ENCODE measurements around the gene PIK3C2G. TPM values are rescaled to one million over a fixed set of nuclear protein-coding genes. Genes with fewer than 3 reads are reported as not detected.

Gene PIK3C2G
- total RNA-seq, 2 experiments from 2014 or later: not detected

DNA sequence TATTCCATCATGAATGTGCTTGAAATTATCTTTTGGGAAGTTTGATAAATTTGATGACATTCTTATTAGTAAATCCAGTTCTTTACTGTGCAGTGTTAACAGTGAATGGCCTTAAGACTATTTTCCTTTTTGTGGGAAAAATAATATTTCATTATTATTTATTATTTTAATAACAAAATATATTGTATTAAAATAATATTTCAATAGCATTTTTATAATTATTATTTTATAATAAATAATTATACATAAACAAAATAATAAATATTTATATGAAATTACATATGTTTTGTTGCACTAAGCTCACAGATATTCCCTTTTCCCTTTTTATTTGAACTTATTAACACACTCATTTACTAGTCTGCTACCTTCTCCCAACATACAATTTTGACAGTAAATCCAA is 33.6 kb downstream of the PIK3C2G start:
- Mint-ChIP-seq H3K27ac (no peak overlapping the region), H3K27me3 (no peaks in the 10 kb centered on the region), H3K4me1 (no peaks in the 10 kb centered on the region), H3K4me3 (no peak overlapping the region), H3K9me3 (peaks cover 2% of the 10 kb centered on the region), H3K36me3 (no peaks in the 10 kb centered on the region)
- ATAC-seq (ENCODE audit: low read depth): no peak
- POLR2A ChIA-PET: no interaction called here
- no peak for DNase-seq

DNA sequence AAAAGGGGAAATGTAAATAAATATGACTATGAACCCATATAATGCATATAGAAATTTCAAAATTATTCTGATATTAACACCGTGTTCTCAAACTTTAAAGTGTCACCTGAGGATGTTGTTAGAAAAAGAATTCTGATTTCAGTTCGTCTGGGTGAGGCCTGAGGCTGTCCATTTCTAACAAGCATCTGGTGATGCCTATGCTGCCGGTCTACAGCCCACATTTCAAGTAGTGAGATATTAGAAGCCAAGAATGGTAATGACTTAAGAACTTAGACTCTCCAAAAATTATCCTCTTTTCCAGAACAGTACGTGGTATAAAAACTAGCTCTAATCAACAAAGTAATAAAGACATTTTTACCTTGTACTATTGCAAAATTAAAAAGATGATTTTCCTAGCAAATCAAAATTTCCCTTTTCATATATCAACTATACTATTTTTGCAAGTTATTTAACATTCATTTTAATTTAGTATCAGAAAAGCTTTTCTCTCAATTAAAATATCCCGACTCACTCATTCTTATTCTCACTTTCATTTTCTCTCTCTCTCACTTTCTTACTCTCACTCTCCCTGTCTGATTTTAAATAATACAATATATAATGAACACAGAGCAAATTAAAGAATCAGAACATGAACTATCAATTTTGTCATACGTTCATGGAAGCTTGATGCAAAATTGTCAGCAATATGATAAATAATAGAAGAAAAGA is 35.0 kb downstream of the PIK3C2G start:
- no peak for DNase-seq
- POLR2A ChIA-PET: no interaction called here
- peaks cover 4% of the 10 kb centered on the region for H3K9me3 Mint-ChIP-seq
- no peaks in the 10 kb centered on the region for H3K36me3 Mint-ChIP-seq
- no peaks in the 10 kb centered on the region for H3K27me3 Mint-ChIP-seq
- no peak overlapping the region for H3K4me3 Mint-ChIP-seq
- no peak for ATAC-seq (ENCODE audit: low read depth)
- H3K4me1 Mint-ChIP-seq: no peaks in the 10 kb centered on the region
- no peak overlapping the region for H3K27ac Mint-ChIP-seq

DNA sequence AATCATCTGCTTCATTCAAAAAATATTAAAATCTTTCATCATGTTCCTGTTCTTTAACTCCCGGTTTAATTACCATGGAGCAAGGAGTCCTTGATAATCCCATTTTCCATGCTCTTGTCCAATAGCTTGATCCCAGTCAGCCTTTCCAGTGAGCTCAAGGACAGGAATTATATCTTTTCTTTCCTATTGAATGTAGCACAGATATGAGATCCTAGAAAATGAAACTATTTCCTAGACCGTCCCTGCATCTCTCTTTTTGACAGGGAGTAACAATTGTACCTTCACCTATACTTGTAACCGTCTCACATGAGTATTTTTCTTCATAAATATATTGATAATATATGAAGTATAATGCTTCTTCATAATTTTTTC is 35.6 kb downstream of the PIK3C2G start:
- ATAC-seq (ENCODE audit: low read depth) (no peak), DNase-seq (no peak)
- POLR2A ChIA-PET: no interaction called here
- no peak overlapping the region for H3K4me3 Mint-ChIP-seq
- H3K4me1 Mint-ChIP-seq: no peaks in the 10 kb centered on the region
- H3K27me3 Mint-ChIP-seq: no peaks in the 10 kb centered on the region
- H3K36me3 Mint-ChIP-seq: no peaks in the 10 kb centered on the region
- no peak overlapping the region for H3K27ac Mint-ChIP-seq
- H3K9me3 Mint-ChIP-seq: peaks cover 4% of the 10 kb centered on the region

DNA sequence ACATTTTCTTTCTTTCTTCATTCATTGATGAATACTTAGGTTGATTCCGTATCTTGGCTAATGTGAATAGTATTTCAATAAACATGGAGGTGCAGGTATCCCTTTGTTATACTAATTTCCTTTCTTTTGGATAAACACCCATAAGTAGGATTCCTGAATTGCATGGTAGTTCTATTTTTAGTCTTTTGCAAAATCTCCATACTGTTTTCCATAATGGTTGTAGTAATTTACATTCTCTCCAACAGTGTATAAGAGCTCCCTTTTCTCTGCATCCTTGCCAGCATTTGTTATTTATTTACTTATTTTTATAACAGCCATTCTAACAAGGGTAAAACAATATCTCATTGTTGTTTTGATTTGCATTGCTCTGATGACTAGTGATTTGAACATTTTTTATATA is 36.6 kb downstream of the PIK3C2G start:
- ATAC-seq (ENCODE audit: low read depth): no peak
- Mint-ChIP-seq H3K36me3 (no peaks in the 10 kb centered on the region), H3K4me3 (no peak overlapping the region), H3K9me3 (peaks cover 4% of the 10 kb centered on the region), H3K27ac (no peak overlapping the region), H3K27me3 (no peaks in the 10 kb centered on the region), H3K4me1 (no peaks in the 10 kb centered on the region)
- no peak for DNase-seq
- POLR2A ChIA-PET: no interaction called here

DNA sequence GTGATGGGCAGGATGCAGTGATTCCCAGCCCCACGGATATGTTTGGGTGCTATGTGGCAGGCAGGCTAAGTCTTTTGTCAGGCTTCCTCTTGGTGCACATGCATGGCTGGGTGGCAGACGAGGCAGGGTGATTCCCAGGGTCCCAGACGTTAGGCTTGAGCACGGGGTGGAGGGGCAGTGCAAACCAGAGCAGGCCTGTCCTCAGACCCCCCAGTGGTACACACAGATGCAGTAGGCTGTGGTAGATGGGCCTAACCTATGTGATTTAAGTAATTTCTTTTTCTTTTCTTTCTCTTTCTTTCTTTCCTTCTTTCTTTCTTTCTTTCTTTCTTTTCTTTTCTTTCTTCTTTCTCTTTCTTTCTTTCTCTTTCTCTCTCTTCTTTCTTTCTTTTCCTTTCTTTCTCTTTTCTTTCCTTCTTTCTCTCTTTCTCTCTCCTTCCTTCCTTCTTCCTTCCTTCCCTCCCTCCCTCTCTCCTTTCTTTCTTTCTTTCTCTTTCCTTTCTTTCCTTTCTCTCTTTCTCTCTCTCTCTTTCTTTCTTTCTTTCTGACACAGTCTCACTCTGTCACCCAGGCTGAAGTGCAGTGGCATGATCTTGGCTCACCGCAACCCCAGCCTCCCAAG is 41.6 kb downstream of the PIK3C2G start:
- no peak overlapping the region for H3K27ac Mint-ChIP-seq
- no peak for DNase-seq
- POLR2A ChIA-PET: no interaction called here
- no peak for ATAC-seq (ENCODE audit: low read depth)
- H3K4me1 Mint-ChIP-seq: no peaks in the 10 kb centered on the region
- no peaks in the 10 kb centered on the region for H3K27me3 Mint-ChIP-seq
- peaks cover 5% of the 10 kb centered on the region for H3K9me3 Mint-ChIP-seq
- H3K4me3 Mint-ChIP-seq: no peak overlapping the region
- H3K36me3 Mint-ChIP-seq: no peaks in the 10 kb centered on the region

DNA sequence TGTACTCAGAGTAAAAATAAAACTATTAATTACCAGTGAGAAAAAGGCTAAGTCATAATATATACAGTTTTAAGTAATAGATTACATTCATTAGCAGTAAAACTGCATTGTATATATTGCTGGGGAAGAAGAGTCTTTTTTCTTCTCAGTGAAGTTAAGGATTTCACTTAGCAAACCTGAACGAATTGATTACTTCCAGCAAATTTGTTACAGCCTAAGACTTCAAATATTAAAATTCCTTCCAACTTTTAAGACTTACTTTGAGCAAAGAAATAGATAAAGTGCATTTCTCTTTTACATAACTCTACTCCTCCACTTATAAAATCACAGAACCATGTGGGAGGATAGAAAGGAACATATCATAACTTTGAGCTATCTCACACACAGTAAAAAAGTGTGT is 43.3 kb downstream of the PIK3C2G start:
- H3K27ac Mint-ChIP-seq: no peak overlapping the region
- ATAC-seq (ENCODE audit: low read depth) (no peak), DNase-seq (no peak)
- H3K4me1 Mint-ChIP-seq: no peaks in the 10 kb centered on the region
- POLR2A ChIA-PET: no interaction called here
- no peaks in the 10 kb centered on the region for H3K27me3 Mint-ChIP-seq
- no peak overlapping the region for H3K4me3 Mint-ChIP-seq
- peaks cover 5% of the 10 kb centered on the region for H3K9me3 Mint-ChIP-seq
- no peaks in the 10 kb centered on the region for H3K36me3 Mint-ChIP-seq

DNA sequence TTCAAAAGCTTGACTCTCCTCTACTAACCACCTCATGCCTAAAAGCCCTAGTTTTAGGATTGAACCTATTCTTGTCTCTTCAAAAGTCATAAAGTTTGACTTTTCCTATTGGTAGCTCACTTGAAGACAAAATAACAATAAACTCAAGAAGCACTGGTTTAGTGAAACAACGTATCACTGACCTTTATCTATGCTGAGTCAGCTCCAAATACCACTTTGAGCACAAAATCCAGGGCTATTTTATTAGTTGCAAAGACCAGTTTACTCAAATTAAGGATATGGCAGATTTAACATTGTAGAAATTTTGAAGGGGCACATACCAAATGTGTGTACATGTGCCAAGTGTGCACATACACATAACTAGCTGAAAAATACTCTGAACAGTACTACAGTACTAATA is 45.0 kb downstream of the PIK3C2G start:
- POLR2A ChIA-PET: no interaction called here
- H3K4me3 Mint-ChIP-seq: no peak overlapping the region

DNA sequence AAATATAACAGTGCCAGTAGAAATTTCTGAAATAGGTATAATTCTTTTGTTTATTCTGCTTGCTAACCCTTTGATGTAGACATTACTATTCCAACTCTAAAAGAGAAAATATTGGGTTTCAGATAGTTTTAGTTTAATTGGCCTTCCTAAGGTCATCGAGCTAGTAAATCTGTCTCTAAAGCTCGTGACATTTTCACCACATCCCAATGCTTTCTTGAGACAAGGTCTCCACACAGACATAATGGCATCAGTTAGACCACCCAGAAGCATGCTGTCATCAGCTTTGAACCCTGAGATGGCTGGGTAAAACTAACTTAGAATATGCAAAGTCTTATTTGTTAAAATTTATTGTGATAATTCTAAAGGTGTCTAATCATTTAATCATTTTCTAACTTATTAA is 52.0 kb downstream of the PIK3C2G start:
- Mint-ChIP-seq H3K4me1 (no peaks in the 10 kb centered on the region), H3K4me3 (no peak overlapping the region), H3K9me3 (no peaks in the 10 kb centered on the region), H3K27me3 (no peaks in the 10 kb centered on the region), H3K27ac (no peak overlapping the region), H3K36me3 (no peaks in the 10 kb centered on the region)
- POLR2A ChIA-PET: no interaction called here
- DNase-seq (no peak), ATAC-seq (ENCODE audit: low read depth) (no peak)

More for the DNA sequence above, 45.0 kb downstream of the PIK3C2G start:
- no peak for DNase-seq
- no peak for ATAC-seq (ENCODE audit: low read depth)
- no peaks in the 10 kb centered on the region for H3K4me1 Mint-ChIP-seq
- no peak overlapping the region for H3K27ac Mint-ChIP-seq
- no peaks in the 10 kb centered on the region for H3K27me3 Mint-ChIP-seq
- H3K9me3 Mint-ChIP-seq: peaks cover 3% of the 10 kb centered on the region
- no peaks in the 10 kb centered on the region for H3K36me3 Mint-ChIP-seq

DNA sequence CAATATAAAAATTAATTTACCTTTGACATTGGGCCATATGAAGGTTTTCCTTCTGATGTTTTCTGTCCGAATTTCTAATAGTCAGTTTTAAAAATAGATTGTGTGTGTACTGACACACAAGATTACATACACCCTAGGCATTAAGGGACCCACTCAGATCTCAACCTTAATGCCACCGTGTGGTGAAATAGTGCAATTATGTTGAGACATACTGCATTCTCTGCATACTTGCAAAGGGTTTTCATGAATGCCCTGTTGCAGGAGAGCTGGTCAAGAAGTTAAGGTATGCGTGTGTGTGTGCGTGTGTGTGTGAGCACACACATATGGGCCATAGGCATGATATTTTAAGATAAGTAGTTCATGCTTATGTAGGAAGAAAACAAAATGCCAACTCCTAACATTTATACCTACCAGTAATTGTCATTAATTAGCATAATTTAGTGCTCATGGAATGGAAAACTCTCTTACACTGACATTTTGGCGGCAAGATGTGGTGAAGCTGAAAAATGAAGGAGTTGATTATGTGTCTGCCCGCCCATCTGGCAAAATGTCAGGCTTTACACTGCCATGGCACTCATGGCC is 58.8 kb downstream of the PIK3C2G start:
- no peaks in the 10 kb centered on the region for H3K27me3 Mint-ChIP-seq
- ATAC-seq (ENCODE audit: low read depth) (no peak), DNase-seq (no peak)
- peaks cover under 1% of the 10 kb centered on the region for H3K9me3 Mint-ChIP-seq
- POLR2A ChIA-PET: no interaction called here
- H3K4me1 Mint-ChIP-seq: no peaks in the 10 kb centered on the region
- H3K27ac Mint-ChIP-seq: no peak overlapping the region
- no peak overlapping the region for H3K4me3 Mint-ChIP-seq
- H3K36me3 Mint-ChIP-seq: no peaks in the 10 kb centered on the region

DNA sequence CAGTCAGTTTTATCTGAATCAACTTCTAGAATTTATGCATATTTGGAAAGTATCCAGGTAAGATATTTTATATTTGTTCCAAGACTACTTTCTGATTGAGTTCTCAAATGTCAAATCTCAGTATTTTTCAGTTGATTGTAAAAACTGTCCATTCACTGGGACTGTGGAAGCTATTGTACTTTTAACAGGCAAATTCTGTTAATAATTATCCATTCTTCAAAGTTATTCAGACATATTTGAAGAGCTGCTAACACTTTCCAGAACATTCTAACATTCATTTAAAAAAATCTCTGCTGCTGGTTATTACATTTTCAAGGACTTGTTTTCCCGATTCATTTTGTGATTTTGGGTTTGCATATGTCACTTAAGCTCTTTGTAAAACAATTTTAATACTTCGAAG is 59.7 kb downstream of the PIK3C2G start:
- no peak for ATAC-seq (ENCODE audit: low read depth)
- no peak for DNase-seq
- Mint-ChIP-seq H3K4me3 (no peak overlapping the region), H3K27me3 (no peaks in the 10 kb centered on the region), H3K4me1 (no peaks in the 10 kb centered on the region), H3K27ac (no peak overlapping the region), H3K36me3 (no peaks in the 10 kb centered on the region), H3K9me3 (peaks cover 1% of the 10 kb centered on the region)
- POLR2A ChIA-PET: no interaction called here

DNA sequence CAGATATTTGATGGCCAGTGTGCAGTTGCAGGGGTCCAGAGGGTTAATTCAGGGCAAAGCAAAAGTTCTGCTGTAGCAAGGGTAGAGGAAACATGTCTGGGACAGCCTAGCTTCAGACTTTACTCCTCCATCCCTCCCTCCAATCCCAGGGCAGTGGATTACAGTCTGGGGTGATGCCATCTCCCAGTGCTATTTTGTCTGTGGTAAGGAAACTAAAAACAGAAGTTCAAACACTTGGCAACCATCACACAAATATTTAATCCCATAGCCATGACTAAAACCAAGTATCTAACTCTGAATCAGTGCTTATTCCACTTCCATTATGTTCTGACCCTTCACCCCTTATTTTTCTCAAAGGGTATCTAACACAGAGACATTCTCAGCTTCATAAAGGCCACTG is 61.8 kb downstream of the PIK3C2G start:
- Mint-ChIP-seq H3K36me3 (no peaks in the 10 kb centered on the region), H3K9me3 (peaks cover 1% of the 10 kb centered on the region), H3K4me1 (no peaks in the 10 kb centered on the region), H3K27me3 (no peaks in the 10 kb centered on the region), H3K27ac (no peak overlapping the region), H3K4me3 (no peak overlapping the region)
- ATAC-seq (ENCODE audit: low read depth) (no peak), DNase-seq (no peak)
- POLR2A ChIA-PET: no interaction called here

DNA sequence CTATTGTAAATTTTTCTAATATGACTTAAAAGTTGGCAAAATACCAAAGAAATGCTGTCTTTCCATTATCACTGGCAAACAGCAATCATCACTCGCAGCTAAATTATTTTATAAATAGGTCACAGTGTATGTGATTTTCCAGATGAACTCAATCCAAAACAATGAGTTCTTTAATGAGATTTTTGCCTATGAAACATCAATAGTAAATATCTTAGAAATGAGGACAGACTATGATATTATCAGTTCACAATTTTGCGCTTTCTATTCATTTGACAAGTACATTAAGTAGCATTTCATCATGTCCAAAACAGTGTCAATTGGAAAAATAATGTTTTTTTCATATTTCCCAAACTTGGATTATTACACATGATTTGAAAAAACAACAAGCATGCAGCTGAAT is 65.7 kb downstream of the PIK3C2G start:
- Mint-ChIP-seq H3K27ac (no peak overlapping the region), H3K4me3 (no peak overlapping the region), H3K27me3 (no peaks in the 10 kb centered on the region), H3K4me1 (no peaks in the 10 kb centered on the region), H3K9me3 (peaks cover 1% of the 10 kb centered on the region), H3K36me3 (no peaks in the 10 kb centered on the region)
- no peak for ATAC-seq (ENCODE audit: low read depth)
- DNase-seq: no peak
- POLR2A ChIA-PET: no interaction called here

DNA sequence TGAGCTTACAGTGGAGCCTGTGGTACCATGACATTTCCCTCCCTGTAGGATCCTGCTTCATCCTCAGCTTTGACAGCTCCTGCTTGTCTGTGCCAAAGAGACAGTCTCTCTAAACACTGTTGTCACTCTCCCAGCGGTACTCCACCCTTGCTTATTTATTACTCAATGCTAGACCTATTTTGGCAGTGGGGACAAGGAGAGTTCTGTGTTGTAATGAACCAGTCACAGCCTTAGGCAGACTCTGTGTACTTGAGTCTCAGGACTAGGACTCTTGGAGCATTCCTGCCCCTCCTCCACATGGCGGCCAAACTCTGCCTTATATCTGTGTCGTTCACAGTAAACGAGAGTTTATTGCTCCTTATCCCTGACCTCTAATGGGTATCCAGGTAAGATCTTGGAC is 70.9 kb downstream of the PIK3C2G start:
- POLR2A ChIA-PET: no interaction called here
- Mint-ChIP-seq H3K36me3 (no peaks in the 10 kb centered on the region), H3K27me3 (no peaks in the 10 kb centered on the region), H3K4me1 (no peaks in the 10 kb centered on the region), H3K9me3 (no peaks in the 10 kb centered on the region), H3K27ac (no peak overlapping the region), H3K4me3 (no peak overlapping the region)
- ATAC-seq (ENCODE audit: low read depth) (no peak), DNase-seq (no peak)

DNA sequence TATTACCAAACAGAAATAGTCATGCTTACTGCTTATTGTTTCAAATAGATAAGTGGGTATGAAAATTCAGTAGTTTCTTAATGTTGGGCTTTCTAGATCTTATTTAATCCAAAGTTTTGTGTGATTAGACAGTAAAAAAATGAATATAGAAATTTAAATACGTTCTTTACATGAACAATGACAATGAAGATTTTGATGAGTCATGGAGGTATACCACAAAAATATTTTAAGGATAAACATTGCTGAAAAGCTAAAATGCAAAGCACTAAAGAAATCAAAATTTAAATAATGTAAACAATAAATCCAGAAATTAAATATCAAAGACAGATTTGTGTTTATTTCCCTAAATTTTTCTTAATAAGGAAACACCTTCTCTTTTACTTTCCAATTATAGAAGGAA is 78.3 kb downstream of the PIK3C2G start:
- no peak overlapping the region for H3K27ac Mint-ChIP-seq

More for the DNA sequence above, 78.3 kb downstream of the PIK3C2G start:
- no peaks in the 10 kb centered on the region for H3K27me3 Mint-ChIP-seq
- no peaks in the 10 kb centered on the region for H3K36me3 Mint-ChIP-seq
- no peak overlapping the region for H3K4me3 Mint-ChIP-seq
- no peaks in the 10 kb centered on the region for H3K9me3 Mint-ChIP-seq
- H3K4me1 Mint-ChIP-seq: no peaks in the 10 kb centered on the region
- DNase-seq (no peak), ATAC-seq (ENCODE audit: low read depth) (no peak)
- POLR2A ChIA-PET: no interaction called here
